Right lobe of liver (tissue), 6 donors: Measurements from ENCODE around the gene TCF7. TPM values are rescaled to one million over a fixed set of nuclear protein-coding genes. Genes with fewer than 3 reads are reported as not detected.

Experiments used
- ATAC-seq, 4 donors: fragments of 200-7000 bp; cut with Tn5 transposase; one replicate each; pipeline ENCODE4 v1.9.1; 2020; ENCODE audit warnings: mild to moderate bottlenecking in 4 of 4, moderate library complexity in 4 of 4
- DNase-seq, 3 donors: peaks; one replicate each; pipeline ENCODE4 v3.0.0-alpha.2; 2020
- H3K27ac ChIP-seq, 3 donors: fragments of 200-600 bp; one replicate each; pipeline ENCODE4 v1.8.0; 2022
- H3K27me3 ChIP-seq, 2 donors: fragments of 200-600 bp; one replicate each; pipeline ENCODE4 v1.8.0; 2022
- H3K36me3 ChIP-seq, 4 donors: fragments of 200-600 bp; sonication (generic) in 1 of 4; one replicate each; pipeline versions ENCODE4 v1.5.1 to v1.8.0; 2017 to 2022; ENCODE audit warnings: control low read depth in 1 of 4
- H3K4me1 ChIP-seq, 4 donors: fragments of 200-600 bp; sonication (generic) in 1 of 4; one replicate each; pipeline versions ENCODE4 v1.5.1 to v1.8.0; 2017 to 2022; ENCODE audit warnings: control low read depth in 1 of 4
- H3K4me3 ChIP-seq, 3 donors: fragments of 200-600 bp; one replicate each; pipeline ENCODE4 v1.8.0; 2022
- H3K9me3 ChIP-seq, 4 donors: fragments of 200-600 bp; sonication (generic) in 1 of 4; one replicate each; pipeline versions ENCODE4 v1.5.1 to v1.8.0; 2017 to 2022; ENCODE audit warnings: control low read depth in 1 of 4
- CTCF ChIP-seq, 4 donors: fragments of 200-600 bp in 3 of 4; fragments of 450-650 bp in 1 of 4; IDR thresholded peaks; one replicate each; pipeline versions ENCODE4 v1.5.1 to v1.8.0; 2016 to 2022; ENCODE audit warnings: antibody characterized with exemption in 4 of 4, mild to moderate bottlenecking in 2 of 4
- POLR2A ChIP-seq: fragments of 450-650 bp; IDR thresholded peaks from one replicate; pipeline ENCODE4 v1.6.1; 2017; ENCODE audit warnings: antibody characterized with exemption, mild to moderate bottlenecking
- WGBS: methylation state at CpG from one replicate; pipeline ENCODE4 v1.1.6; 2018; ENCODE audit warnings: low coverage, low lambda C conversion rate; ENCODE audit not compliant: insufficient coverage; ENCODE audit errors: missing lambda C conversion rate; 5-methylcytosine and 5-hydroxymethylcytosine counted together
- intact Hi-C, 2 donors: fragments of 100-400 bp; cut with DNase I; formaldehyde crosslinking; loops; one replicate each; pipeline versions ENCODE4 v1.11.2 to v1.14.1; 2022
- long read RNA-seq: library from polyadenylated mRNA; unstranded; transcript quantifications from one replicate; pipeline ENCODE4 v2.0.0, GENCODE V29; 2019
- total RNA-seq, 6 experiments: library from RNA; depleted of rRNA in 2 of 6; stranded (reverse); fragments of >200 nt in 2 of 6; fragmentation: NEBNext Ultra II Directional in 3 of 6; extraction: Animal tissue kit (Norgen Biotek cat#: 25700) in 3 of 6; gene quantifications; one replicate each; pipeline versions ENCODE4 v1.1.0 to v1.2.4, GENCODE V29; 2016 to 2023
- donor health status: DM: no; HTN: yes; CAD: no.
- donor health status: DM: no; HTN: no; CAD: no.
- donor health status: DM: no; HTN: no; CAD: no.
- donor health status: DM: no; HTN: yes; CAD: no.
- donor health status: DM: no; HTN: yes; CAD: no.

TCF7 gene
- total RNA-seq, result 1 to 10 TPM; 2.0 to 3.8 (median 2.7) TPM
- long read RNA-seq, partial matches to known transcripts, result 0 of 1 reads
- long read RNA-seq, other reads (novel, unspliced or antisense), result 1 of 1 reads

GRCh38 chr5:134113902-134114875, at the start of gene TCF7:
Gene TCF7 (plus strand): TSS chr5:134114681. CDS start chr5:134114907, 226 bp downstream.
- Histone ChIP-seq H3K27me3 (no peaks in the 10 kb centered on the region), H3K27ac (no peak within 1 kb of the TSS), H3K36me3 (no peaks in the 10 kb centered on the region), H3K9me3 (no peaks in the 10 kb centered on the region), H3K4me1 (peaks cover 0 to 8% (median 2%) of the 10 kb centered on the region in 4 donors), H3K4me3 (peak within 1 kb of the TSS; percentile 46 to 58 (median 54))
- peak; percentile 93 to 96 (median 94) for ATAC-seq
- intact Hi-C loops, result no loop called here
- TF ChIP-seq POLR2A, result peak; percentile 27
- no peak for TF ChIP-seq CTCF (IDR thresholded peaks at IDR 0.05)
- WGBS, result under 1% methylated on average over 15 of the region's 90 CpGs
- peak; percentile 85 to 89 (median 86) for DNase-seq

- H3K27me3 ChIP-seq, result no peaks in the 10 kb centered on the region
- intact Hi-C loops, result no loop called here
- no peaks in the 10 kb centered on the region for H3K9me3 ChIP-seq
- no peak overlapping the region for H3K27ac ChIP-seq
- DNase-seq (no peak), ATAC-seq (no peak)
- peaks cover 0 to 7% (median 0%) of the 10 kb centered on the region in 4 donors for H3K4me1 ChIP-seq
- TF ChIP-seq CTCF (IDR thresholded peaks at IDR 0.05) (no peak), POLR2A (no peak)
- no peak overlapping the region for H3K4me3 ChIP-seq
- no peaks in the 10 kb centered on the region for H3K36me3 ChIP-seq
- 89% methylated on average over 5 of the region's 6 CpGs for whole genome bisulfite sequencing
Observed at GRCh38 chr5:134069553-134069952, 44.9 kb upstream of the TCF7 start.

- intact Hi-C loops, result no loop called here
- WGBS, result 23% methylated on average over 17 of the region's 46 CpGs
- TF ChIP-seq POLR2A, result no peak
- TF ChIP-seq CTCF (IDR thresholded peaks at IDR 0.05), result no peak
- ATAC-seq, result peak in 3 of 4 donors; percentile 31 to 42 (median 33)
- no peak for DNase-seq
- H3K27me3 ChIP-seq, result no peaks in the 10 kb centered on the region
- peaks cover 0 to 7% (median 0%) of the 10 kb centered on the region in 4 donors for H3K4me1 ChIP-seq
- no peak overlapping the region for H3K27ac ChIP-seq
- H3K9me3 ChIP-seq, result no peaks in the 10 kb centered on the region
- no peaks in the 10 kb centered on the region for H3K36me3 ChIP-seq
- H3K4me3 ChIP-seq, result peak overlapping the region in 2 of 3 donors; percentile 7 to 39
Observed at GRCh38 chr5:134070725-134071613, 43.5 kb upstream of the TCF7 start.

- H3K9me3 ChIP-seq, result no peaks in the 10 kb centered on the region
- no peak overlapping the region for H3K4me3 ChIP-seq
- H3K36me3 ChIP-seq, result no peaks in the 10 kb centered on the region
- no peaks in the 10 kb centered on the region for H3K27me3 ChIP-seq
- ATAC-seq, result peak in 1 of 4 donors; percentile 40
- WGBS, result 67% methylated on average over 4 of the region's 7 CpGs
- DNase-seq, result no peak
- H3K27ac ChIP-seq, result no peak overlapping the region
- TF ChIP-seq POLR2A, result no peak
- no peak for TF ChIP-seq CTCF (IDR thresholded peaks at IDR 0.05)
- H3K4me1 ChIP-seq, result peaks cover 0 to 7% (median 0%) of the 10 kb centered on the region in 4 donors
- intact Hi-C loops, result no loop called here
Observed at GRCh38 chr5:134071614-134072207, 42.8 kb upstream of the TCF7 start.
